ENCODE data around the gene SRM.
"Not testable (repeated sequence)": the region's sequence is repeated elsewhere in the genome, so short reads cannot be mapped to it uniquely, and the experiment has no call there.

Gene SRM

DNA sequence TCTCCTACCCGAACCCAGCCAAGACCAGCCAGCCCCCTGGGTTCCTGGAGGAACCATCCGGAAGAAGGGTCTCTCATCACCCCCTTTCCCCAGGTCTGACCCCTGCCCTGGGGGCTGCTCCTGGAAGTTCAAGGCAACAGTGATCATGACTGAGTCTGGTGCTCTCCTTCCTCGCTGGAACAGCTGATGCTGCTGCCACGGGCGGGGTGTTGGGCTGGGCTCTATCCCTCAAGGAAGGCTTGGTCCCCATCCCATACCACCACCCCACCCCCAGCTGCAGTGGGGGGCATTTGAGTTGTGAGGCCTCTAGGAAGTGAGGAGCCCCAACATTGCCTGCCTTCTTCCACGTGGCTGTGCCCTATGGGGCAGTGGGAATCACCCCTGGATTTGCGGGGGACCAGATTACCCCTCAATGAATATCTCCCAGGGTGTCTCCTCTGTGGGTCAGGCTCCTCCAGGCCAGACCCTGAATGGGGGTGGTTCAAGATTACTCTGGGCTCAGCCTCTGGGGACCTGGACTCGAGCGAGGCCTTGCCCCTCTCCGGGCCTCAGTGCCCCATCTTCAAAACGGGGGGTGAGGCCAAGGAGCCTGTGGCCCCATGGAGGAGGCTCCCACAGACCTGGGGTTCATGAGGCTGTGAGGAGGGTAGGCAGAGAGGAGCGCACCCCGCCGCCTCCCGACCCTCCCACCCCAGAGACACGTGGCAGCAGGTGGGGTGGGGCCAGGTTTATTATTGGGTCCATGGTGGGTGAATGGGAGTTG is 15.6 kb downstream of the SRM start:
- Histone ChIP-seq H3K27me3 (ENCODE audit: control insufficient read depth, insufficient read depth, low read length) (no peaks in the 10 kb centered on the region), H3K9me3 (ENCODE audit: control insufficient read depth, insufficient read depth, low read length) (no peaks in the 10 kb centered on the region), H3K36me3 (ENCODE audit: control insufficient read depth, insufficient read depth, low read length) (no peaks in the 10 kb centered on the region), H3K4me1 (ENCODE audit: control insufficient read depth, insufficient read depth, low read length) (no peaks in the 10 kb centered on the region), H3K9ac (ENCODE audit: low read depth, low read length) (no peak overlapping the region), H3K27ac (ENCODE audit: low read depth, low read length) (no peak overlapping the region), H3K4me3 (ENCODE audit: low read depth, low read length) (no peak overlapping the region)

DNA sequence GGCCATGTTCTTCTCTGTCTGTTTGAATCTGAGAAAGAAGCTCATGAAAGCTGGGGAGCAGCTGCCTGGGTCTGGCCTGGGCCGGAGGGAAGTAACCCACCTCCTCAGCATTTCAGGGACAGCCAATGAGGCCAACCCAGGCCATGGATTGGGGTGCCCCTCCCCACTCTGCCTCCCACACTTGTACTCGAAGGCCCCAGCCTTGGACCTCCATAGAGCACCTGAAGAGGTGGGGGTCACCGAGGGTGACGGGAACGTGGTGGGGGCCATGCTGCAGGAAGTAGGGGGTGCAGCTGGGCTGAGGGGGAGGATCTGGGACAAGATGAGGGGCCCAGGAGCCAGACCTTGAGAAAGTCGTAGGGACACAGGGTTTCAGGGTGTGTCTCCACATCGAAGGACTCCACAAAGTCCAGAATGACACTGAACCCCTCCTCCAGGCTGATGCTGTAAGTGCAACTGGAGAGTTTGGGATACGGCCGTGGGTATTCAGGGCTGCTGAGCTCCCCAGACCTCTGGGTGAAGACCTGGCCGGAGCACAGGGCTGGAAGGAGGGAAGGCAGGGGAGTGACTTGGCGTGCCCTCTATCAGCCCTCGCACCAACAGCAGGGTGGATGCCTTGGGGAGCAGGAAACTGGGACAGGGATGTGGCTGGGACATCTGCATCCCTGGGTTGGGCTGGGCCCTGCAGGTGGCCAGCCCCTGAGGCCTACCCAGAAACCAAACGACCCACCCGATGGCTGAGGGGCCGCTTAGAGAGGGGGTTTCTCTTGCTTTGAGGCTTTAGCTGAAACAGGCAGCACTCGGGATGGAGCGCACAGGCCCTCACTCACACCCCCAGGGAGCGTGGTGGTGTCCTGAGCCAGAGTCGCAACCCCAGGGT is 16.6 kb downstream of the SRM start:
- no peaks in the 10 kb centered on the region for H3K27me3 ChIP-seq (ENCODE audit: control insufficient read depth, insufficient read depth, low read length)
- no peaks in the 10 kb centered on the region for H3K9me3 ChIP-seq (ENCODE audit: control insufficient read depth, insufficient read depth, low read length)
- H3K9ac ChIP-seq (ENCODE audit: low read depth, low read length) = no peak overlapping the region
- no peak overlapping the region for H3K4me3 ChIP-seq (ENCODE audit: low read depth, low read length)
- H3K27ac ChIP-seq (ENCODE audit: low read depth, low read length) = no peak overlapping the region
- no peaks in the 10 kb centered on the region for H3K4me1 ChIP-seq (ENCODE audit: control insufficient read depth, insufficient read depth, low read length)
- no peaks in the 10 kb centered on the region for H3K36me3 ChIP-seq (ENCODE audit: control insufficient read depth, insufficient read depth, low read length)

DNA sequence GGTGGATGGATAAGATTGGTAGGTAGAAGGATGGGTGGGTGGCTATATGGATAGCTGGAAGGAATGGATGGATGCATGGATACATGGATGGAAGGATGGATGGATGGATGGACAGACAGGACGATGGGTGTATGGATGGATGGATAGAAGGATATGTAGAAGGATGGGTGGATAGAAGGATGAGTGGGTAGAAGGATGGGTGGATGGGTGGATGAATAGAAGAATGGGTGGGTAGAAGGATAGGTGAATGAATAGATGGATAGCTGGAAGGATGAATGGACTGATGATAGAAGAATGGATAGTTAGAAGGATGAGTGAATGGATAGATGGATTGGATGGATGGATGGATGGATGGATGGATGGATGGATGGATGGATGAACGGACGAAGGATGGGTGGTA is 17.8 kb downstream of the SRM start:
- Histone ChIP-seq H3K36me3 (ENCODE audit: control insufficient read depth, insufficient read depth, low read length) (no peaks in the 10 kb centered on the region), H3K27ac (ENCODE audit: low read depth, low read length) (no peak overlapping the region), H3K27me3 (ENCODE audit: control insufficient read depth, insufficient read depth, low read length) (no peaks in the 10 kb centered on the region), H3K4me1 (ENCODE audit: control insufficient read depth, insufficient read depth, low read length) (no peaks in the 10 kb centered on the region), H3K9ac (ENCODE audit: low read depth, low read length) (no peak overlapping the region), H3K4me3 (ENCODE audit: low read depth, low read length) (no peak overlapping the region), H3K9me3 (ENCODE audit: control insufficient read depth, insufficient read depth, low read length) (no peaks in the 10 kb centered on the region)

DNA sequence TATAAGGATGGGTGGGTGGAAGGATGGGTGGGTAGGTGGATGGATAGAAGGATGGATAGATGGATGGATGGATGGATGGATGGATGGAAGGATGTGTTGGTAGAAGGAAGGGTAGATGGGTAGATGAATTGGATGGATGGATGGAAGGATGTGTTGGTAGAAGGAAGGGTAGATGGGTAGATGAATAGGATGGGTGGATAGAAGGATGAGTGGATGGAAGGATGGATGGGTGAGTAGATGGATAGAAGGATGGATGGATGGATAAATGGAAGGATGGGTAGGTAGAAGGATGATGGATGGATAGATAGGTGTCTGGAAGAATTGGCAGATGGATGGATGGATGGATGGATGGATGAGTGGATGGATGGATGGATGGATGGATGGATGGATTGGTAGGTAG is 18.8 kb downstream of the SRM start:
- Histone ChIP-seq H3K9me3 (ENCODE audit: control insufficient read depth, insufficient read depth, low read length) (no peaks in the 10 kb centered on the region), H3K4me1 (ENCODE audit: control insufficient read depth, insufficient read depth, low read length) (no peaks in the 10 kb centered on the region), H3K27ac (ENCODE audit: low read depth, low read length) (no peak overlapping the region), H3K9ac (ENCODE audit: low read depth, low read length) (no peak overlapping the region), H3K36me3 (ENCODE audit: control insufficient read depth, insufficient read depth, low read length) (no peaks in the 10 kb centered on the region), H3K27me3 (ENCODE audit: control insufficient read depth, insufficient read depth, low read length) (no peaks in the 10 kb centered on the region), H3K4me3 (ENCODE audit: low read depth, low read length) (no peak overlapping the region)

DNA sequence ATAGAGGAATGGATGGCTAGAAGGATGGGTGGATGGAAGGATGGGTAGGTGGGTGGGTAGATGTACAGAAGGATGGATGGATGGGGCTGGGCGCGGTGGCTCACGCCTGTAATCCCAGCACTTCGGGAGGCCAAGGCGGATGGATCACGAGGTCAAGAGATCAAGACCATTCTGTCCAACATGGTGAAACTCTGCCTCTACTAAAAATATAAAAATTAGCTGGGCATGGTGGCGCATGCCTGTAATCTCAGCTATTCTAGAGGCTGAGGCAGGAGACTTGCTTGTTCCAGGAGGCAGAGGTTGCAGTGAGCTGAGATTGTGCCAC is 19.8 kb downstream of the SRM start:
- not testable (repeated sequence) for H3K4me1 ChIP-seq (ENCODE audit: control insufficient read depth, insufficient read depth, low read length); H3K9ac ChIP-seq (ENCODE audit: low read depth, low read length); H3K36me3 ChIP-seq (ENCODE audit: control insufficient read depth, insufficient read depth, low read length); H3K4me3 ChIP-seq (ENCODE audit: low read depth, low read length); H3K27me3 ChIP-seq (ENCODE audit: control insufficient read depth, insufficient read depth, low read length); H3K27ac ChIP-seq (ENCODE audit: low read depth, low read length); H3K9me3 ChIP-seq (ENCODE audit: control insufficient read depth, insufficient read depth, low read length)

DNA sequence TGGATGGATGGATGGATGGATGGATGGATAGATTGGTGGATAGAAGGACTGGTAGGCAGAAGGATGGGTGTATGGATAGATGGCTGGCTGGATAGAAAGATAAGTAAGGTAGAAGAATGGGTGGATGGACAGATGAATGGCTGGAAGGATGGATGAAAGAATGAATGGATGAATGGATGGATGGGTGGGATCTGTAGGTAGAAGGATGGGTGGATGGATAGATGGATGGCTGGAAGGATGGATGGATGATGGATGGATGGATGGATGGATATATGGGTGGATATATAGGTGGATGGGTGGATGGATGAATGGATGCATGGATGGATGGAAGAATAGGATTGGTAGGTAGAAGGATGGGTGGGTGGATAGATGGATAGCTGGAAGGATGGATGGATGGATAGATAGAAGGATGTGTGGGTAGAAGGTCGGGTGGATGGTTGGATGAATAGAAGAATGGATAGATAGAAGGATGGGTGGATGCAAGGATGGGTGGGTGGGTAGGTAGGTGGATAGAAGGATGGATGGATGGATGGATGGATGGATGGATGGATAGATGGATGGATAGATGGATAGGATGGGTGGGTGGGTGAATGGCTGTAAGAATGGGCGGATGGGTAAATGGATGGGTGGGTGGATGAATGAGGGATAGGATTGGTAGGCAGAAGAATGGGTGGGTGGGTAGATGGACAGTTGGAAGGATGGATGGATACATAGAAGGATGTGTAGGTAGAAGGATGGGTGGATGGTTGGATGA is 20.3 kb downstream of the SRM start:
- Histone ChIP-seq H3K4me1 (ENCODE audit: control insufficient read depth, insufficient read depth, low read length) (no peaks in the 10 kb centered on the region), H3K27ac (ENCODE audit: low read depth, low read length) (no peak overlapping the region), H3K9ac (ENCODE audit: low read depth, low read length) (no peak overlapping the region), H3K9me3 (ENCODE audit: control insufficient read depth, insufficient read depth, low read length) (no peaks in the 10 kb centered on the region), H3K4me3 (ENCODE audit: low read depth, low read length) (no peak overlapping the region), H3K27me3 (ENCODE audit: control insufficient read depth, insufficient read depth, low read length) (no peaks in the 10 kb centered on the region), H3K36me3 (ENCODE audit: control insufficient read depth, insufficient read depth, low read length) (no peaks in the 10 kb centered on the region)

DNA sequence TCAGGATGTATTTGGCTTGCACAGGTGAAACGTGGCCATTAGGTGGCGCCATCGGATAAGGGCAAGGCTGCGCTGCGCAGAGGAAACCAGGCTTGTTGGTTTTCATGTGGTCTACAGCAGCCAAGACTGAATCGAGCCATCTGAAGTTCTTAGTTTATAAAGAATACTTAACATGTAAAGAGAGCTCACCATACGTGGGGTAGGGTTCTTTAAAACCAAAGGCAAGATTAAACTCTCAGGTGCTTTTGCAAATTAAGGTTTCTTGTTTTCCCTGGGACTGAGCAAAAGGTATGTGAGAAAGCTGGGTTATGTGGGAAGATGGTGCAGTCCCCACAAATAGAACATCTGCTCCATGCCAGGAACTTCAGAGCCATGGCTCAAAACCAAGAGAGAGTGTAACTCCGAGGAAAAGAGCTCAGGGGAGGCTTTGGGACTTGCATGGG is 22.1 kb downstream of the SRM start:
- H3K9ac ChIP-seq (ENCODE audit: low read depth, low read length) = no peak overlapping the region
- H3K27ac ChIP-seq (ENCODE audit: low read depth, low read length) = no peak overlapping the region
- H3K27me3 ChIP-seq (ENCODE audit: control insufficient read depth, insufficient read depth, low read length) = no peaks in the 10 kb centered on the region
- no peaks in the 10 kb centered on the region for H3K4me1 ChIP-seq (ENCODE audit: control insufficient read depth, insufficient read depth, low read length)
- no peaks in the 10 kb centered on the region for H3K36me3 ChIP-seq (ENCODE audit: control insufficient read depth, insufficient read depth, low read length)
- H3K4me3 ChIP-seq (ENCODE audit: low read depth, low read length) = no peak overlapping the region
- H3K9me3 ChIP-seq (ENCODE audit: control insufficient read depth, insufficient read depth, low read length) = no peaks in the 10 kb centered on the region

DNA sequence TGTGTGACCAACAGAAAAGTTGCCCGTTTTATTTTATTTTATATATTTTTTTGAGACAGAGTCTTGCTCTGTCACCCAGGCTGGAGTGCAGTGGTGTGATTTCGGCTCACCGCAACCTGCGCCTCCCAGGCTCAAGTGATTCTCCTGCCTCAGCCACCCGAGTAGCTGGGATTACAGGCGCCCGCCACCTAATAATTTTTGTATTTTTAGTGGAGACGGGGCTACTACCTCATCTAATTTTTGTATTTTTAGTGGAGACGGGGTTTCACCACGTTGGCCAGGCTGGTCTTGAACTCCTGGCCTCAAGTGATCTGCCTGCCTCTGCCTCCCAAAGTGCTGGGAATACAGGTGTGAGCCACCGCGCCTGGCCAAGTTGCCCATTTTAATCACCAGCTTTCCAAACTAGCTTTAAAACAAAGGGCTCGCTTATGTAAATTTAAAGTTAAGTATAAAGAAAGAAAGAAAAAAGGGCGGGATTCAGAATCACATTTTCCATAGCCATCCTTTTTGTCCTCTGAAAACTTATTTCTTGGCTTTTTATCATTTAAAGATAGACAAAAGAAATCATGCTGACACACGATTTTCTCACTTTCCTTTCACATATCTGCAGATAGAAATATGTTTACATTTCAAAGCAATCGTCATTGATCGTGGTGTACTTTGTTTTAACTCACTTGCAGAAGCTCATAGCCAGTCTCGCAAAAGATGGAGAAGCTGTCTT is 22.6 kb downstream of the SRM start:
- not testable (repeated sequence) for H3K27ac ChIP-seq (ENCODE audit: low read depth, low read length); H3K4me3 ChIP-seq (ENCODE audit: low read depth, low read length); H3K9me3 ChIP-seq (ENCODE audit: control insufficient read depth, insufficient read depth, low read length); H3K27me3 ChIP-seq (ENCODE audit: control insufficient read depth, insufficient read depth, low read length); H3K4me1 ChIP-seq (ENCODE audit: control insufficient read depth, insufficient read depth, low read length); H3K36me3 ChIP-seq (ENCODE audit: control insufficient read depth, insufficient read depth, low read length); H3K9ac ChIP-seq (ENCODE audit: low read depth, low read length)

DNA sequence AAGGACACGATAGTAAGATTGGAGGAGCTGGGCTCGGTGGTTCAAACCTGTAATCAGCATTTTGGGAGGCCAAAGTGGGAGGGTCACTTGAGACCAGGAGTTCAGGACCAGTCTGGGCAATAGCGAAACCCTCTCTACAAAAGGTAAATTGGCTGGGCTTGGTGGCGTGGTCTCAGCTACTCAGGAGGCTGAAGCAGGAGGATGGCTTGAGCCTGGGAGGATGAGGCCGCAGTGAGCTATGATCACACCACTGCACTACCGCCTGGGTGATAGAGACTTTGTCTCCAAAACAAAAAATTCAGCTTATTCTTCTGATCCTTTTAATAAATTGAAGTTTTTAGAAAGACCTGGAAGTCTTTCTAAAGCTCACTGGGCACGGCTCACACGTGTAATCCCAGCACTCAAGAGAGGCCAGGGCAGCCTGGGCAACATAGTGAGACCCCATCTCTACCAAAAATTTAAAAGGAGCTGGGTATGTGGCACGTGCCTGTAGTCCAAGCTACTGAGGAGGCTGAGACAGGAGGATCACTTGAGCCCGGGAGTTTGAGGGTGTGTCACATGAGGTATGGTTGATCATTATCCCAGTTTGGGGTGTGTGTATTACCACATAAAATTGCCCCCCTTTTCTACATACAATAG is 28.1 kb downstream of the SRM start:
- Histone ChIP-seq H3K27me3 (ENCODE audit: control insufficient read depth, insufficient read depth, low read length) (no peaks in the 10 kb centered on the region), H3K27ac (ENCODE audit: low read depth, low read length) (no peak overlapping the region), H3K4me3 (ENCODE audit: low read depth, low read length) (no peak overlapping the region), H3K4me1 (ENCODE audit: control insufficient read depth, insufficient read depth, low read length) (no peaks in the 10 kb centered on the region), H3K9ac (ENCODE audit: low read depth, low read length) (no peak overlapping the region), H3K9me3 (ENCODE audit: control insufficient read depth, insufficient read depth, low read length) (no peaks in the 10 kb centered on the region), H3K36me3 (ENCODE audit: control insufficient read depth, insufficient read depth, low read length) (peaks cover 5% of the 10 kb centered on the region)

DNA sequence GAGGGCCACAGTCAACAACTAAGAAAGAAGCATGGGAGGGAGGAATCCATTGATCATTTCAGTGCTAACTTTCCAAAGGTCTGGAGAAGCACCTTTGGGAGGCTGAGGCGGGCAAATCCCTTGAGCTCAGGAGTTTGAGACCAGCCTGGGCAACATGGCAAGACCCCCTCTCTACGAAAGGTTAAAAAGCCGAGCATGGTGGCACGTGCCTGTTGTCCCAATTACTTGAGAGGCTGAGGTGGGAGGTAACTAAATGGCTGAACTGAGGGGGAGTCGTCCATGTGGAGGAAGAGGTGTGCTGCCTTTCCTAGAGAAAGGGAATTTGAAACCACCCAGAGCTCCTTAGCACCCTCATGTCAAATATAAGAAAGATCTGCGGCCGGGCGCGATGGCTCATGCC is 29.0 kb downstream of the SRM start:
- Histone ChIP-seq H3K27ac (ENCODE audit: low read depth, low read length) (peak overlapping the region; percentile 29), H3K36me3 (ENCODE audit: control insufficient read depth, insufficient read depth, low read length) (peaks cover 14% of the 10 kb centered on the region), H3K4me1 (ENCODE audit: control insufficient read depth, insufficient read depth, low read length) (no peaks in the 10 kb centered on the region), H3K27me3 (ENCODE audit: control insufficient read depth, insufficient read depth, low read length) (no peaks in the 10 kb centered on the region), H3K9ac (ENCODE audit: low read depth, low read length) (no peak overlapping the region), H3K4me3 (ENCODE audit: low read depth, low read length) (no peak overlapping the region), H3K9me3 (ENCODE audit: control insufficient read depth, insufficient read depth, low read length) (no peaks in the 10 kb centered on the region)

Measured in HUES48 (cell line).